Measurements from ENCODE around the gene PCDHGA5.

GRCh38 chr5:141363952-141364660 lies at the start of gene PCDHGA5:
- TF ChIP-seq, protein P1, sequence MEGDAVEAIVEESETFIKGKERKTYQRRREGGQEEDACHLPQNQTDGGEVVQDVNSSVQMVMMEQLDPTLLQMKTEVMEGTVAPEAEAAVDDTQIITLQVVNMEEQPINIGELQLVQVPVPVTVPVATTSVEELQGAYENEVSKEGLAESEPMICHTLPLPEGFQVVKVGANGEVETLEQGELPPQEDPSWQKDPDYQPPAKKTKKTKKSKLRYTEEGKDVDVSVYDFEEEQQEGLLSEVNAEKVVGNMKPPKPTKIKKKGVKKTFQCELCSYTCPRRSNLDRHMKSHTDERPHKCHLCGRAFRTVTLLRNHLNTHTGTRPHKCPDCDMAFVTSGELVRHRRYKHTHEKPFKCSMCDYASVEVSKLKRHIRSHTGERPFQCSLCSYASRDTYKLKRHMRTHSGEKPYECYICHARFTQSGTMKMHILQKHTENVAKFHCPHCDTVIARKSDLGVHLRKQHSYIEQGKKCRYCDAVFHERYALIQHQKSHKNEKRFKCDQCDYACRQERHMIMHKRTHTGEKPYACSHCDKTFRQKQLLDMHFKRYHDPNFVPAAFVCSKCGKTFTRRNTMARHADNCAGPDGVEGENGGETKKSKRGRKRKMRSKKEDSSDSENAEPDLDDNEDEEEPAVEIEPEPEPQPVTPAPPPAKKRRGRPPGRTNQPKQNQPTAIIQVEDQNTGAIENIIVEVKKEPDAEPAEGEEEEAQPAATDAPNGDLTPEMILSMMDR (IDR thresholded peaks at IDR 0.05; ENCODE audit: insufficient read depth, low read length), result no peak
- TF ChIP-seq POLR2AphosphoS5 (IDR thresholded peaks at IDR 0.05; ENCODE audit: low read depth), result no peak
- TF ChIP-seq SPI1 (IDR thresholded peaks at IDR 0.05; ENCODE audit: borderline replicate concordance, low read depth), result no peak
- no peak for TF ChIP-seq REST (IDR thresholded peaks at IDR 0.05; ENCODE audit: insufficient replicate concordance, low read depth)
- TF ChIP-seq GABPA (IDR thresholded peaks at IDR 0.05; ENCODE audit: low read depth), result no peak
